ENCODE data around the gene ASAP2. TPM values are rescaled to one million over a fixed set of nuclear protein-coding genes. Genes with fewer than 3 reads are reported as not detected.

Gene ASAP2
- polyA plus RNA-seq, 12 donors, result 18.4 to 45.5 (median 21.2) TPM; not detected in 1

DNA sequence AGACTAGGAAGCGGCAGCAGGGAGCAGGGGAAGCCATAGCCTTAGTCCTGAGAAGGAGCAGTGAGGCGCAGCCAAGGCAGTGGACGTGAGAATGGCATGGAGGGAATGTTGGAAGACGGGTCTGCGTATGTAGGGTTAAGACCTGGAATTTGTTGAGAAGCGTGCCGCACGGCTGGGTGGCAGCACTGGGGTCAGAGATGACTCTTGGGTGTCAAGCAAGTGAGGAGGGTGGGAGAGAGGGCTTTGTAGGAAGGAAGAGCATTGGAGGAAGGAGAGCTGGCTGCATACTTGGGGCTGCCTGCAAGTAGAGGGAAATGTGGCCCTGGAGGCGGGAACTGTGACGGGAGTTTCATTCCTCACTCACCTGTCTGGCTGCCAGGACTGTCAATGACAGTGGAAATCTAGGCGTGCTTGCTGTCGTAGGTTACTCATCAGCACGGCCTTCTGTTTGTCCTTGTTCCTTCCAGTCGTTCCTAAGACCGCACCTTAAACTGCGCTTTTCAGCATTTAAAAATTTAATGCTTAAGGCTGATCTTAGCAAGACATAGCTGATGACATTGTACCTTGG, 108.8 kb downstream of the ASAP2 start:
- no peak for DNase-seq

DNA sequence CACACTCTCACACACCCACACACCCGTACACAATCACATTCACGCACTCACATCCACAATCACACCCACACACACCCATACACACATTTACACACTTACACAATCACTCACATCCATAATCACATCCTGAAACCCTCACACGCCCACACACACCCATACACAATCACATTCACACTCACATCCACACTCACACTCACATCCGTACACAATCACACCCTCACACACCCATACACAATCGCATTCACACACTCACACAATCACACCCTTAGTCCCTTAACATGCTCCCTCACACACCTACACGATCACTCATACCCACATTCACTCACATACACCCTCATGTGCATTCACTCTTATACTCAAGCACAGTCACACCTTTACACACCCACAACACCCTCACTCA, 110.9 kb downstream of the ASAP2 start:
- no peak for DNase-seq

DNA sequence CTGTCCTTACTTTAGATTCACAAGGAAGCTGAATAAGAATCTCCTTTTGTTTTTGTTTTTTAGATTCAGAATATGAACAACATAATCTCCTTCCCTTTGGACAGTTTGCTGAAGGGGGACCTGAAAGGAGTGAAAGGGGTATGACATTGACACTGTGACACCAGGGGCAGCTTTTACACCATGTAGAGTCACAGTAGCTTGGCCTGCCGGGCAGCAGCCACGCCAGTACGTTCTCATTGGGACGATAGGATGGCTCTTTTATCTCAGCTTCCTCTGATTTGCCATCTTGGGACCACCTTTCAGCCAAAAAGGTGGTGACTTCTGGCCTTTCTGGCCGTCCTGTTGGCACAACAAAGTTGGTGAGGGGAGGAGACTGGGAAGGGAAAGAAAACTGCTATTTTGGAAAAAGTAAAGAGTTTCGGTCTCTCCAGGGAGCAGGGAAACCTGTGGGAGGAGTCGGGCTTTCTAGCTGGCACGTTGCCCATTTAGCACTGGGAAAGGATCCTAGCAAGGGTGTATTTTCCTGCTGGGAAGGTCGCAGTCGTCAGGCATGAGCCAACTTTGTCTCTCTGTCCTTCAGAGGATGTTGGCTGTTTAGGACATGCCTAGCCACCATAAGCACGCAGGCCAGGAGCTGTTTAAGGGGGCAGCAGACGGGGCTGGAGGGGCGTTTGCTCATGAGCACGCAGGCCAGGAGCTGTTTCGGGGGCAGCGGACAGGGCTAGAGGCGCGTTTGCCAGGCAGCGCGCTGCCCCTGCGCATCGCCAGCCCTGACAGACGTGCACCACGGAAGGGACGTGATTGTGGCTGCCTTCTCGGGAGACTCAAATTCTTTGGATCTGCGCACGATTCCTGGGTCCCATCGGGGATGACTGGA, 112.1 kb downstream of the ASAP2 start:
- no peak for DNase-seq

DNA sequence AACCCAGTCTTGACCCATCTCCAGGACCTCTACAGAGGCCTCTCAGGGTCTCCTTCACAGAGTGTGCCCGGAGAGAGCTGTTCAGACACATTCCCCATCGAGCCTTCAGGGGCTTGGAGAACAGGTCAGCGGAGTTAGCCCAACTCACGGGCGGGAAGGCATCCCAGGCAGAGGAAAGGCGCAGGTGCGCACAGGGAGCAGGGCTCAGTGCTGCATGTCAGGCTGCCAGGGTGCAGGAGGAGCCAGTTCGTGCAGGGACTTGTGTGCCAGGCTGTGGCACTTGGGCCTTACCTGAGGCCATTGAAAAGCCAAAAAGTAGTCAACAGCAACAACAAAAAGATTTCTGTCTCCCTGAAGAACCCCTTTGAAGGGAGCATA, 112.7 kb downstream of the ASAP2 start:
- DNase-seq, result no peak

DNA sequence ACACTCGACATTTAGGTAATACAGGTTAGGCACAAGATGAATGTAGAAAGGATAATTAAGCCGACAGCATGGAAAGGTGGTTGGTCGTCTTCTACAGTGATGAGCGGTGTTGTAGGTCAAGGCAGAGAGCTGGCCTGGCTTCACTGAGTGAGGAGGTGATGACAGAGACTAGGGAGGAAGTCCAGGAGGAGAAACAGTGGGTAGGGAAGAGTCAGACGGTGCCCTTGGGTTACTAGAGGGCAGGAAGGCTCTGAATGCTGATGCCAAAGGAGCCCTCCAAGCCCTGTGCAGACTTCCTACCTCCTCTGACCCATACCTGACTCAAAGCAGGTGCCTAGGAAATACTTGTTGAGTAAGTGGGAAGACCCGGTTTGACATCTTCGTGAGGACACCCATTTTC, 116.0 kb downstream of the ASAP2 start:
- DNase-seq, result no peak

DNA sequence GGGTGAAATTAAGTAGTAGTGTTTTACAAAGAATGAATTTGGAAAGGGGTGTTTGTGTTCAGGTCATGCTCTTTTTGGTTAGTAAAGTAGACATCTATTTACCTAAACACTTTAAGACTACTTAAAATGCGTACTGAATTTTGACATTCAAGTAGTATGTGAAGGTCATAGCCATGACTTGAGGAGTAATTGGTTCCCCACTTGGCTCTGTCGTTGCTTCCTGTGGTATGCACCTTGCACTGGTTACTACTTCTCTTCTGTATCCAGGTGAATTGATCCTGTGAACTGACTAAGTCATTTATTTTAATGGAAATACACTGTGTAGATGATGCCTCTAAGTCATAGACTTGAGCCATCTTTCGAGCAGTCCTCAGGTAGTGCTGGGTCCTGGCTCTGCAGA, 118.8 kb downstream of the ASAP2 start:
- DNase-seq, result no peak

DNA sequence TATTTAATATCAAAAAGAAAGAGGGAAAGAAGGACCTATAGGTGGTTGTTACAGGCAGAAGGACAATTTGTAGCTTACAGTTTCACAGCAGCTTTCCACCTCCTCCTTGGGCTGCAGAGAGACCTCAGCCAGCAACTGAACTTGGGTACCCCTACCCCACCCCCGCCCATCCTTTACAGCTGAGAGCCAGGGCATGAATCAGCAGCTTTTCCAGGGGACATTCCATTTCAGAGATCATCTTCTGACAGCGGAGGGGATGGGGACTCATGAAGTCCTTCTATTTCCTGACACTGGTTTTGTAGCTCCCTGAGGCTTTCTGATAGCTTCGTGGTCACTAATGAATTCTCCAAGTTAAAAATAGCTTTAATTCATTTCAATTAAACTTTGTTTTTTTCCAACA, 120.4 kb downstream of the ASAP2 start:
- DNase-seq, result no peak

DNA sequence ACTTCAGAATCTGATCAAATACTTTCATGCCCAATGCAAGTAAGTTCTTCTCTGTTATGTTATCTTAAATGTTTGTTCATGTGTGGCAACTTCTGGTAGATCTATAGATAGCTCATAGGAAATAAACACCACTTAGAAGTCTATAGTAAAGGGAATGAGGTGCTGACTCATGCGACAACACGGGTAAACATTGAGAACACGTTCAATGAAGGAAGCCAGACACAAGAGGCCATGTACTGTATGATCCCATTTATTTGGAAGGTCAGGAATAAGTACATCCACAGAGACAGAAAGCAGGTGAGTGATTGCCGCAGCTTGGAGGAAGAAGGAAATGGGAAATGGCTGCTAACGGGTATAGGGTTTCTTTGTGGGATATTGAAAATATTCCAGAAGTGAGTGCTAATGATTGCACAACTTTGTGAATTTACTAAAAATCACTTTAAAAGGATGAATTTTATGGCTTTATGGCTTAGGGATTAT, 121.3 kb downstream of the ASAP2 start:
- DNase-seq, result no peak

DNA sequence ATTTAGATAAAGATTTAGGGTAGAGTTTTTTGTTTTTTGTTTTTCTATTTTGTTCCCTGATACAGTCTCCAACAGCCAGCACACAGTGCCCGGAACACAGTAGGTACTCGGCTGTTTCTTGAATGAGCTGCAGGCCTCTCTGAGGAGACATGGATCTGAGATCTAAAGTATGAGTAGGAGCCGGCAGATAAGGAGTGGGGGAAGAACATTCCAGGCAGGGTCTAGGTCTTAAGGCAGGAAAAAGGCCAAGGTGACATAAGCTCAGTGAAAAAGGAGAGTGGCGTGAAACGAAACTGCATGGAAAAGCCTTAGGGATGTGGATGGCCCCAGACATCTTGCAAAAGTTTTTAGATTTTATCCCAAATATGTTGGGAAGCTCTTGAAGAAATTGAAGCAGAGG, 122.3 kb downstream of the ASAP2 start:
- no peak for DNase-seq

DNA sequence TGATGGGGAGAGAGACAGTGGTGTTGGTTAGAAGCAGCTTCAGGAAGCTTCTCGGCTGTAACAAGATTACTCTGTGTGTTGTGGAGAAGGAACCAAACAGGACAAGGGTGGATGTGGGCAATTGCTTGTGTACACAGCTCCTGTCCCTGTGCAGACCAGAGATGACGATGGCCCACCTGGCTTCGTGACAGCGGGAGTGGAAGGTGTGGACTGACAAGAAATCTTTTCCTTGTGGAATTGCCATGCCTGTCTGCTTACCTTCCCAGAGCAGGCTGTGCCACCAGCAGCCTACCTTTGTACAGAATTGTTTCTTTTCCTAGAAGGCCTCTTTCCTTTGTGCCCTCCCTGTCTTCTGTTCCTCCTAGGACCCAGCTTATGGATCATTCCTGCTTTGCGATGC, 122.9 kb downstream of the ASAP2 start:
- DNase-seq, result no peak

DNA sequence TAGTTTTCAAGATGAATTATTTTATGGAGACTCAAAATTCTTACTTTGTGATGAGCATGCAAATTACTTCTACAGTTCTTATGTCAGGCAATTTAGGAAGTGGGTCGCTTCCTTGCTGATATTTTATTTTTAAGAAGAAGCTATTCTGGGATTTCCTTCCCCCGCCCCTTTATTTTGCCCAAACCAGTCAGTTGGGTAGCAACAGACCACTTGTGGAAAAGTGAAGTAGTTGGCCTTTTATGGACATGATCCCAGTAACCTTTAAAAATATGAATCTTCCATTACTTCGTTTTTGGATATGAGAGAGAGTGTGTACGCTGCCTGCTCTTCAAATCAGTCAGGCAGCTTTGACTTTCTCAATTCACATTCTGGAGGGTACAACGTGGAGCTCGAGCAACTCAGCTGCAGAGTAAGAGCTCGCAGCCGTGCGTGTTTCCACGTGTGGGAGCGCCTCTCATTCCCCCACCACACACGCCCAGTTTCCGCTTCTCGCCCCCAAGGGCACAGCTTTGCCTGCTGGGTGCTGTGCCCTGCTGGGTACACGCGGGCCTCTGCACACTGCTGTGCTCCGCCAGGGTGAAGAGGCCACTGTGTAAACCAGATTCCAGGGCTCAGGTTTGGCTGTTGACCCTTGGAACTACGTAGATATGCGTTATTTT, 124.1 kb downstream of the ASAP2 start:
- no peak for DNase-seq

DNA sequence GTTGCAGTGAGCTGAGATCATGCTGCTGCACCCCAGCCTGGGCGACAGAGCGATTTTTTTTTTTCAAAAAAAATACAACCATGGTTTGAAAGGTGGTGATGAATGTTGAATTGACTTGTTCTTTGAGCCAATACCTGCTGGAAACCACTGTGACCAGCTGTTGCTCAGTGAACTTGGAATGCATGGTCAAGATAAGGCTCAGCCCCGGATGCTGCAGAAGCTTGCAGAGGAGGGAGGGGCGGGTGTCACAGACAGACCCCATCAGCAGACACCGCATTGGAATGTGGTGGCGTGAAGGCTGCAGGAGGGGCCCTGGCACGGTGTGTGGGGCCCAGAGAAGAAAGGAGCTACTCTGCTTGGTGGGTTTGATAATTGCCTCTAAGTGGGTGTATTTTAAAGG, 125.1 kb downstream of the ASAP2 start:
- no peak for DNase-seq

DNA sequence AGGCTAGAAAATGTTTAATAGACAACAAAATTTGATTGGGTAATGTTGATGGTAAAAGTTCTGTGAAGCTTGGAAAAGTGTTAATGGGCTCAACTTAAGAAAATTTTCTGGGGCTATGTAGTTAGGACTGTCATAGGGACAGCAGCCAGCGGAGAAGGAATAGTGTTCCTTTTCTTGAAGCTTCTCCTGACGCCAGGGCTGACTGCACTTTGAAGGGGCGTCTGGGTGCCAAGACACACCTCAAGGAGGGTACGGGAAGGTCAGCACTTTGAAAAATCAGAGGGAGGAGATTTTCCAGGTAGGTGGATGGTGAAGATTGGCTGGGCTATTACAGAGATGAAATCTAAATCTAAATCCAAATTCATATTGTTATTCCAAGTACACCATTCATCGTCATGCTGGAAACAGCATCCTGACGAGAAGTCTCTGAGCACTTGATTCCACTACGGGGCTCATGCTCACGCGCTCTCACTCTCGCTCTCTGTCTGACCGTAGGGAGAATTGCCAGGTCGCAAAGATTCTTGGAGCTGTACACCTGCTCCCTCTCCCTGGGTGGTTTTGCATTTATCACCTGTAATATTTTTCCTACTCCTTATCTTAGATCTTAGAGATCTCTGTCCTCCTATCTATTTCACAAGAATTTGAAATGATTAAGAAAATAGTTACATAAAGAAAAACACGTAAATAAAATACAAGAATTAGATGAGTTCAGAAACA, 125.7 kb downstream of the ASAP2 start:
- DNase-seq, result no peak

DNA sequence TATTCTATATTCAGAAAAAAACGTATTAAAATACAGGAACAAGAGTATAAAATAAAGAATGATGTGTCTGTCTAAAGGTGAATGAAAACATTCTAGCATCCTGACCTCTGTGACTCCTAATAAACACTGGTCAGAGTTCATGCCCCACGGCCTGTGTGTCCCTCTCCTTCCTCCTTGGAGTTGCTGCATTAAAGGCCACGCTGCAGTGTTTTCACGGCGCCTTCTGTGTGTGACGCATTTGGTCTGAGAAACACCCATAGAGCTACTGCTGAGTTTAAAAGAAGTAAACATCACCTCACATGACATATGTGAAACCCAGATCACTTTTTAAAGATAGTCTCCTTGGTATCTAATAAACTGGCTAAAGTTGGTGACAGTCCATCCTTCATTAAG, 126.2 kb downstream of the ASAP2 start:
- no peak for DNase-seq

DNA sequence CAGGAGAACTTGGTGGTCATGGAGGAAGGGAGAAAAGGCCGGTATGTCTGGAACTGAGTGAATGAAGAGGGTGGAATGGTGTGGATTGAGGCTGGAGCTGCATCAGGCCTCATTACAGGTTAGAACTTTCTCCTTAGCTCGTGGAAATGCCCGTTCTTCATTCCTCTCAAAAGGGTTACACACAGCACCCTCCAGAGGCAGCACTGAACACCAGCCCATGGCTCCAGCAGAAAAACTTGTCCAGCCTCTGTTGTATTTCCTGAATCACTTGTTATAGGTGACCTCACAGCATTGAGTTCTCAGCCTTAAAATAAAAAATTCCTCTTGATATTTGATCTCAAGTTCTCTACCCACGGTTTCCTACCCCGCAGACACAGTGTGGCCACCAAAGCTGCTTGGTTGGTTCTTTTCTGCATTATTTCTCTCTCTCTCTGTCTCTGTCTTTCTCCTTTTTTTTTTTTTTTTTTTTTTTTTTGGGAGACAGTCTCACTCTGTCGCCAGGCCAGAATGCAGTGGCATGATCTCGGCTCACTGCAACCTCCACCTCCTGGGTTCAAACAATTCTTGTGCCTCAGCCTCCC, 127.1 kb downstream of the ASAP2 start:
- peak; percentile 51 for DNase-seq

DNA sequence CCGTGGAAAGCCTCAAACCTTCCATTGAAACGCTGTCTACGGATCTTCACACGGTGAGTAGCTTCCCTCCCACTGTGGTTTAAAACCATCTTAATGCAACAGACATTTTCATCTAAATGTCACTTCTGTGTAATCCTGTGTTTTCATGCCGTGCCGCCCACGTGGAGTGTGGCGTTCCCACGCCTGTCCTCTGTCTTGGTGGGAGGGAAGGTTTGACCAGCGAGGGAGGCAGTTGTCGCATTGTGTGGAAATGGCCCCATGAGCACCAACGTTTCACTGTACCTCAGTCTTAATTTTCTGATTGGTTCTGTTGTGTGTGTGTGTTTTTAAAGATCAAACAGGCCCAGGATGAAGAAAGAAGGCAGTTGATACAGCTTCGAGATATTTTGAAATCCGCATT, 128.1 kb downstream of the ASAP2 start:
- DNase-seq, result no peak

DNA sequence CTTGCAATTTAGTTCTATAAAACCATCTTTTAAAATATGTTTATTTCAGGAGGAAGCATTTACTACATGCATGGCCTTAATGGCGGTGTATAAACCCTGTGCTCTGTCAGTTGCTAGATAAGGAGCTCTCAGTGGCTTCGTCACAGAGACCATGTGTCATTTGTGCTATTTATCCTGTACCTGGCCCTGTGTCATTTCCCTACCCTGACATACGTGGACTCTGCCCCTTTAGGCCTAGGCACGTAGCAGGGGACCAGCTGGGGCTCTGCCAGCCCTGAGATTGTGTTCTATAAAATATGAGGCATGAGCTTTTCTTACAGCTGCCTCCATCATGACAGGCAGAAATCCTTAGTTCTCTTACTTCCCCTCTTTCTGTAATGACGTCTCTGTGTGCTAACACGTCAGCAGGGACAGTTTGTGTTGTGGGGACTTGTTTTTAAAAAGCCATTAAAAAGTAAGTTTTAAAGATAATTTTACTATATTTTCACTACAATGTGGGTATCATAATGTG, 128.8 kb downstream of the ASAP2 start:
- no peak for DNase-seq

DNA sequence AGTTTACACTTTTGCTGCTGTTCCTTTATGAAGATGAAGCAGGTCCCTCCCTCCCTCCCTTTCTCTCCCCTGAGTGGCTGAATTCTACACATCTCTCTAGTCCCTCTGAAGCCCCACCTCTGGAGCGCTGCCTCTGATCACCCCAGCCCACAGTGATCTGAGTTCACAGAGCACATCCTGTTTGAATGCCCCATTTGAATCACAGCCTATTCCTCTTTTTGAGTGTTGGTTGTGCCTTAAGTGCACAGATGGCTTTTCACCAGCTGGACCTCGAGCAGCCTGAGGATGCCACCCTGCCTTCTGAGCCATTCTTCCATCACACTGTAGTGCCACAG, 129.6 kb downstream of the ASAP2 start:
- DNase-seq, result no peak

DNA sequence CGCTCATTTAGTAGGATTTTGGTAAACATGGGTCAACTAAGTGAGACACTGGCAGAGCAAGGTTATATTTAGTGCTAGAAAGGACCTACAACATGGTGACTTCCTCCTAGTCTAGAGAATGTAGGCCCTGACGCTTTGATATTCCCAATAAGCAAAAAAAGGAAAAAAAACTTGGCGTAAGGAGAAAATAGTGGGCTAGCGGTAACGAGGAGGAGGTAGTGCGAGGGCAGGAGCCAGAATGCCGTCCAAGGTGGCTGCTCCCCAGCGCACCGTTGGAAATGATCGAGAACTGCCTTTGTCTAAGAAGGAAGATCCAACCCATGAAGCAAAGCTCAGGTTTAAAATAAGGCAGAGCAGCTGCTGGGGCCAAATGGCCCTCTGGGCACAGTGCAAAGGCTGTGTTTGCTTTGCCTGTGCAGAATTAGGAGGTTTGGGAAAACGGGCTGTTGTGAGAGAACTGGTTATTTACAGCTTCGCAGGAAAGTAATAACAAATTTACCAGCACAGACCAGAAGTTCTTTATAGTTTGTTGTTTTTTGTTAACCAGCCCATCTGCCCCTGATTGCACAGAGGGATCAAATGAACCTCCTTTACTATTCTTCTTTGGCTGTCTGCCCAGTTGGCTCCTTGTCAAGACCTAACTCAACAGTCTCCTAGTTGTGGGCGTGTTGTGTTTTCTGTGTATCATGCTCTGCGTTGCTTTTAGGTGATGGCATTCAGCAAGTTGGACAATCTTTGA, 130.1 kb downstream of the ASAP2 start:
- peak; percentile 71 for DNase-seq

DNA sequence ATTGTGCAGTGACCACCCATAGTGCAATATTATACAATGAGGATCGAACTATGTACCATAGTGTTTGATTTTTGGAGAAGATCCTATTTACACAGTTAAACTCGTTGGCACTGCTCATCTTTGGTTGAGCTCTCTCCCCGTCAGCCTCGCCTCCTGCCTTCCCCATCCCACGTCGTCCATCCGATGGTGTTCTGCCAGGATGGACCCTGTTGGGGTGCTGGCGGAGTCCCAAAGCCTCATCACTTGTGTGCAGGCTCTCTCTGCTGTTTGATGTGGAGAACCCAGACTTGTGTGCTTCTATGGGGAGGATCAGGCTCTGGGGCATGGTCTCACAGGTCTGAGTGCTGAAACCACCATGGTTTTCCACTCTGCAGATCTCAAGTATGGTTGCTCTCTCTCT, 131.3 kb downstream of the ASAP2 start:
- no peak for DNase-seq

DNA sequence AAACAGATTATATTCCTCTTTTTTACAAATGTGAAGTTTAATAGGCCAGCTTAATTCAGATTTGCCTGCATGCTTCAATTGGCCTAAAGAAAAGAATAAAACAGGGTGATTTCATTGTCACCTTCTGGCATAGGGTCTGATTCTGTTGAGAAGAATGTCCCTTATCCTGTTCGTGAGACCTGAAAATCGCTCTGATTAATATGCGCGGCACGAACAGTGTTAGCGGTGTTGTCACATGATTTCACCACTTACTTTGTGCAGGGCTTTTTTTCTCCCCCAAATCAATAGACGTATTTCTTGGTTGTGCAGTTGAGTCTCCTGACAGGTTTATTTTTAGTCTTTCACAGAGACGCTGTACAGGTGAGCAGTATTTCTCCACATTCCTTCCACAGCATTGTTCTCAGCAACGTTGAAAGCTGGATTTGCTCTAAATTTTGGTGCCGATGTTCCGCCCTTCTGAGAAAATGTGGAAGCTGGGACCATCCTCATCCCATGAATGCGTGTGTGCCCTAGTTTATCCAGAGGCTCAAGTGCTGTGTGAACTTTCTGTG, 134.8 kb downstream of the ASAP2 start:
- DNase-seq, result no peak
